Colonic mucosa (tissue), 4 donors: ENCODE results near the gene PARL. TPM values are rescaled to one million over a fixed set of nuclear protein-coding genes. Genes with fewer than 3 reads are reported as not detected.

Experiments
- DNase-seq: peaks from one replicate; pipeline ENCODE4 v3.0.0-alpha.2; 2020
- H3K27ac ChIP-seq: fragments of 200-600 bp; one replicate; pipeline ENCODE4 v1.8.0; 2021
- H3K27me3 ChIP-seq: fragments of 200-600 bp; one replicate; pipeline ENCODE4 v1.8.0; 2021
- H3K36me3 ChIP-seq: fragments of 200-600 bp; one replicate; pipeline ENCODE4 v1.8.0; 2021
- H3K4me1 ChIP-seq: fragments of 200-600 bp; one replicate; pipeline ENCODE4 v1.8.0; 2021; ENCODE audit warnings: mild to moderate bottlenecking
- H3K4me3 ChIP-seq: fragments of 200-600 bp; one replicate; pipeline ENCODE4 v1.8.0; 2021
- H3K9ac ChIP-seq, 2 donors: one replicate each; pipeline ENCODE4 v1.7.0; 2013; ENCODE audit warnings: control low read depth in 2 of 2, low read depth in 2 of 2, low read length in 2 of 2
- H3K9me3 ChIP-seq: fragments of 200-600 bp; one replicate; pipeline ENCODE4 v1.8.0; 2021
- CTCF ChIP-seq: fragments of 200-600 bp; IDR thresholded peaks from one replicate; pipeline ENCODE4 v1.8.0; 2022; ENCODE audit warnings: antibody characterized with exemption, mild to moderate bottlenecking
- intact Hi-C: fragments of 100-400 bp; cut with DNase I; formaldehyde crosslinking; loops from one replicate; pipeline ENCODE4 v1.14.1; 2022
- total RNA-seq, 2 donors: library from RNA; stranded (reverse); fragmentation: NEBNext Ultra II Directional in 1 of 2; extraction: Animal tissue kit (Norgen Biotek cat#: 25700) in 1 of 2; gene quantifications; one replicate each; pipeline ENCODE4 v1.2.1, GENCODE V29; 2021
- donor health status: healthy.
- donor health status: DM: no; HTN: no; CAD: no.
- donor health status: DM: no; HTN: no; CAD: no.

PARL gene
- total RNA-seq, 2 donors from 2014 or later = 64.8 to 67.9 TPM

GRCh38 chr3:183911087-183911486, 26.4 kb upstream of the PARL start:
- no peak for DNase-seq
- H3K9ac ChIP-seq = no peak overlapping the region
- no peaks in the 10 kb centered on the region for H3K36me3 ChIP-seq
- no peaks in the 10 kb centered on the region for H3K27me3 ChIP-seq
- TF ChIP-seq CTCF = no peak
- H3K27ac ChIP-seq = no peak overlapping the region
- no peak overlapping the region for H3K4me3 ChIP-seq
- H3K4me1 ChIP-seq = no peaks in the 10 kb centered on the region
- no peaks in the 10 kb centered on the region for H3K9me3 ChIP-seq
- intact Hi-C loops = no loop called here

GRCh38 chr3:183909030-183909600, 24.4 kb upstream of the PARL start:
- Histone ChIP-seq H3K9me3 (no peaks in the 10 kb centered on the region), H3K4me1 (no peaks in the 10 kb centered on the region), H3K36me3 (no peaks in the 10 kb centered on the region), H3K27me3 (no peaks in the 10 kb centered on the region), H3K4me3 (no peak overlapping the region), H3K9ac (no peak overlapping the region), H3K27ac (no peak overlapping the region)
- DNase-seq = no peak
- intact Hi-C loops = no loop called here
- TF ChIP-seq CTCF = no peak

- intact Hi-C loops = no loop called here
- TF ChIP-seq CTCF = no peak
- H3K4me1 ChIP-seq = no peaks in the 10 kb centered on the region
These were observed 23.2 kb upstream of the PARL start for GRCh38 chr3:183907911-183908331.

DNA sequence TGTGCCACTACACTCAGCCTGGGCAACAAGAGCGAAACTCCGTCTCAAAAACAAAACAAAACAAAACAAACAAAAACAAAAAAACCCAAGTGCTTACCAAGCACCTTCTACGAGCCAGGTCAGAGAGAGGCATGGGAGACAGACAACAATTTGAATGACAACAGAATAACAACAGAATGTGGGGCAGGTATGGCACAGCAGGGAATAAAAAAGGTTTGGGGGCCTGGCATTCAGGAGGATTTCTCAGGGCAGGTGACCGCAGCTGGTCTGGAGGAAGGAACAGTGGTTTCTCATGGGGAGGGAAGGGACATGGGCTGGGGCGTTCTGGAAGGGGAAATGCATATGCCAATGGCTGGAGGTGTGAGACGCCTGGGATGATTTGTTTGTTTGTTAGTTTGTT, 22.5 kb upstream of the PARL start:
- no peak overlapping the region for H3K4me3 ChIP-seq
- no peaks in the 10 kb centered on the region for H3K36me3 ChIP-seq
- no peaks in the 10 kb centered on the region for H3K9me3 ChIP-seq
- no peaks in the 10 kb centered on the region for H3K27me3 ChIP-seq
- DNase-seq = no peak
- H3K9ac ChIP-seq = no peak overlapping the region
- intact Hi-C loops = no loop called here
- TF ChIP-seq CTCF = no peak
- no peaks in the 10 kb centered on the region for H3K4me1 ChIP-seq
- H3K27ac ChIP-seq = no peak overlapping the region

More at GRCh38 chr3:183907911-183908331, 23.2 kb upstream of the PARL start:
- no peak for DNase-seq
- no peak overlapping the region for H3K27ac ChIP-seq
- H3K9me3 ChIP-seq = no peaks in the 10 kb centered on the region
- H3K36me3 ChIP-seq = no peaks in the 10 kb centered on the region
- H3K4me3 ChIP-seq = no peak overlapping the region
- no peak overlapping the region for H3K9ac ChIP-seq
- H3K27me3 ChIP-seq = no peaks in the 10 kb centered on the region

DNA sequence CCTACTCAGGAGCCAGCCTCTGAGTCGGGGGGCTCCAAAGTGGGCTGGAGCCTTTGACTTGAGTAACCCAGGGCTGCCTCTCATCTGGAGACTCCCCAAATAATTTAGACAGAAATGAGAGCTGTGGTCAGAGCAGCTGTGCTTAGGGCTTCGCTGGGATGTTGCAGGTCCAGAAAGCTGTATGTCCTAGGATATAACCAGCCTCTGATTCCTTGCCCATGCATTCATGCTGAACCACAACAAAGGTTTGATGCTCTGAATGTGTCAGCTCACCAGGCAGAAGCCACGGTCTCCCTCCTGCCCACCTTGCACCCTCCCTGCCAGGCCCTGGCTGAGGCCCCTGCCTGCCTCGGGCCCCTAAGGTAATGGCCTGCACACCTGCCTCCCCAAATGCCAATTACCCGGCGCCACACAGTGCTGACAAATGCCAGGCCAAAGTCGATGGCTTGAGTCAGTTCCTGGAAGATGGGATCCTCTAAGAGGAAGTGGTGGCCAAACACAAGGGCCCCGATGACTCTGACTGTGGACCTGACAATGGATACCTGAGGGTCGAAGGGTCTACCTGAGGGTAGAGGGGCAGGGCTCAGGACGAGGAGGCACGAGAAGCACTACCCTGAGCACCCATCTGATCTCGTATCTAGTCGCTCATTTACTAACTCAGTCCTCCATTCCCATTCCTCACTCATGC, 21.7 kb upstream of the PARL start:
- H3K27ac ChIP-seq = no peak overlapping the region
- no peak for DNase-seq
- no peaks in the 10 kb centered on the region for H3K36me3 ChIP-seq
- H3K9ac ChIP-seq = no peak overlapping the region
- no peaks in the 10 kb centered on the region for H3K9me3 ChIP-seq
- intact Hi-C loops = no loop called here
- no peaks in the 10 kb centered on the region for H3K4me1 ChIP-seq
- no peaks in the 10 kb centered on the region for H3K27me3 ChIP-seq
- no peak for TF ChIP-seq CTCF
- no peak overlapping the region for H3K4me3 ChIP-seq
